Middle frontal gyrus (tissue), 1 donor: ENCODE results near the gene LRRTM1.

Experiments used
- DNase-seq: peaks from one replicate; pipeline ENCODE4 v3.0.0-alpha.2; 2015; ENCODE audit warnings: low spot score; ENCODE audit errors: extremely low spot score

LRRTM1 gene

DNA sequence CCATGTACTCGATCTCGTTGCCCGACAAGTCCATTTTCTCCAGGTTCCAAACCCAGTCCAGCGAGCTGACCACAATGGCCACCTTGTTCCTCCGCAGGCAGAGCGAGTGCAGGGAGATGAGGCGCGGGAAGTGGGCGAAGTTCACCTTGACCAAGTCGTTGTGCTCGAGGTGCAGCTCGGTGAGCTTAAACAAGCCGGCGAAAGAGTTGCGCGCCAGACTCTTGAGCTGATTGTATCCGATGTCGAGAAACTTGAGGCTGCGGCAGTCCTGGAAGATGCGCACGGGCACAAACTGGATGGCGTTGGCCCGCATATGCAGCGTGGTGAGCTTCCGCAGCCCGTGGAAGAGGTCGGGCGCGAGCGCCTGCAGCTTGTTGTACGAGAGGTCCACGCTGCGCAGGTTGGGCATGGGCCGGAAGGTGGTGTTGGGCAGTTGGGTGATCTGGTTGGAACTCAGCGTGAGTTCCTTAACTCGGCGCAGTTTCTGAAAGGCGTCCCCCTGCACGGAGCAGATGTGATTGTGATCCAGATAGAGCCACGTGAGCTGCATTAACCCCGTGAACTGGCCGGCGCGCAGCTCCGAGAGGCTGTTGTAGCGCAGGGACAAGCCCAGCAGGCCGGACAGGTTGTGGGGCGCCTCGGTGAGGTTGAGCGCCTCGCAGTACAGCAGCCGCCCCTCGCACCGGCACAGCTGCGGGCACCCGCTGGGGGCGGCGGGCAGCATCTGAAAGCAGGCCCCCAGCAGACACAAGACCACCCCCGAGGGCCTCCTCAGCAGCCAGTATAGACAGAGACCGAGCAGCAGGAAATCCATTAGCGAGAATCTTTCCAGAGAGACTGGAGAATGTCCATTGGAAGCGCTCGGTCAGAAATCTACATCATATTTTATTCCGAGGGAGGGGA is 1.3 kb downstream of the LRRTM1 start:
- no peak for DNase-seq

DNA sequence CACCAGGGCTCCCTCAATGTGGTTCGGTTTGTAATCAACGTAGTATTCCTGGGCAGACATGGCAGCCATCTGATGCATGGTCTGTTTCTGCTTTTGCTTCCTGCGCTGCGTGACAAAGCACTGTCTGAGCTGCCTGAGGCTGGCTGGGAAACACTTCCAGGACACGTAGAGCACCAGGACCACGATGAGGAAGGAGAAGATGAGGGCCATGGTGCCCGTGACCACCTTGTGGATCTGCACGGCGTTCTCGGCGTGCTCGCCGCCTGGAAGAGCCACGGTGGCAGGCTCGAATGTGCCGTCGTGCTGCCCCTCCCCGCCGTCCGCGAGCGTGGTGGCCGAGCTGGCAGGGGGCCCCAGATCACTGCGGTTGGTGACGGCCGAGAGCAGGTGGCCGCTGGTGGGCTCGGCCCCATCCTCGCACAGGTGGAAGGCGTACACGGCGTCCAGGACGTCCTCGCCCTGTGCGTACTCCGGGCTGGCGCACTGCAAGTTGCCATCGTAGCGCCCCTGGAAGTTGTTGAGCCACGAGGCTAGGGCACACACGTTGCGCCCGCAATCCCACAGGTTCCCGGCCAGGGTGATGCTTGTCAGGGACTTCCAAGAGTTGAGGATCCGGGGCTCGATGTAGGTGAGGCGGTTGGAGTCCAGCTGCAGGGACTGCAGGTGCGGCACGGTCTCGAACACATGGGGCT is 2.1 kb downstream of the LRRTM1 start:
- DNase-seq, result no peak

DNA sequence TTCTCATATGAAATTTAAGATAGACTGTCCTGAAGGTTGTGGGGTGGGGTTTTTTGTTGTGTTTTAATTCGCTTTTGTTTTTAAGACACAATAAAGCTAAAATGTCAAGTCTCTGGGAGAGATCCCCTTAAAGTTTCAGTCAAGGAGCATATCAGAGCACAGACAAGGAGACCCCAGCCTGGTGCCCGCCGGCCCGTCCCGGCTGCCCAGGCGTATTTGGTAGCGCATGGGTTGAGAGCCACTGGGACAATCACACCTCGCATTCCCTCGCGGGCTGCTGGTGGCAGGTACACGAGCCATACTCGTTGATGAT is 2.6 kb downstream of the LRRTM1 start:
- DNase-seq, result no peak

DNA sequence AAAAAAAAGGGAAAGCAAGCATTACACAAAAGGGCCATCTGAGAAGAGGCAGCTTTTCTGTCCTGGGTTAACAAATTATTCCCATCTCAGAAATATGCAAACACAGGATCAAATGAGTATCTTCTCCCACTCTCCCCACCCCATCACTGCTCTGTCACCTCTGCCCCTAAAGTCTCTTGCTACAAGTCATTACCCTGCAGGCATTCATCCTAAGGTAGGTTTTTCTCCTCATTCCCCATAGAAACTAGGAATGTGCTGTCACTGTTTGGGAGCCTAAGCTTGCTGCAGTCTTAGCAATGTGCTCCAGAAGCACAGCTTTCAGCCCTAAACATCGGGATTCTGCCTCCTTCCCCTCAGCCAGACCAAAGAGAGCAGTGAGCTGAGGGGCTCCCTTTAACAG is 3.6 kb downstream of the LRRTM1 start:
- no peak for DNase-seq

GRCh38 chr2:80300346-80300745 is 4.2 kb downstream of the LRRTM1 start:
- no peak for DNase-seq

- DNase-seq, result no peak
Observed at GRCh38 chr2:80299661-80300060, 4.9 kb downstream of the LRRTM1 start.

GRCh38 chr2:80298954-80299353 is 5.6 kb downstream of the LRRTM1 start:
- no peak for DNase-seq

DNA sequence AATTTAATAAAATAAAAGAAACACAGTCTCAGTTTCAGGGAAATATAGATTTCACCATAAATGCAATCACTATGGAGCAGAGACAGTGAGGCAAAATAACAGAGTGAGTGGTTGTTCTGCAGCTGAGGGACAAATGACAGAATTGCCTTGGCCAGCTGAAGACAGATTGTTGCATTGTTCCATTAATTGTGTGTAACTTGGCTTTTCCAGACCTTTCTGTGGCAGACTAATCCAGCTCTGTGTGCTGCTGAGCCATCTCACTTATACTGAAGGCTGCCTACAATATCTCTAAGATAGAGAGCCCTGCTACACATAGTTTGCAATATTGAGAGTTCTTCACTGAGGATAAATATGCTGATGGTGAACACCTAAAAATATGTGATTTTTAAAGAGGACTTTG is 11.5 kb downstream of the LRRTM1 start:
- DNase-seq, result no peak

DNA sequence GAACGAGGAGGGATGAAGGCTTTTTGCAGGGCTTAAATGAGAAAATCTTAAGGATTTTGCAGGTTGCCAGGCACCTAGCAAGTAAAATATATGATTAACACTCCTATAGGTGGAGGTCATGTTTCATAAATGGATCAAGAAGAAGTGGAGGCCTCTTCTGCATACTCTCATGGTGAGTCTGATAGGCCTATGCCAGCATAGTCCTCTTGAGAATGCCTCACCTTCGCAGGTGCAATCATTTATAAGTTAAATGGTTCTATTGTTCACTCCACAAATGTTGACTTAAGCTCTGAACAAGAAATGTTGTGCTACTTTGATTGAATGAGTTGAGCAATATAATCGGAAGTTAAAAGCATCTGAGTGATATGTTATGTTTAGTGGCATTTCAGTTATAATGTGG is 12.1 kb downstream of the LRRTM1 start:
- DNase-seq, result no peak

- no peak for DNase-seq
Observed at GRCh38 chr2:80291656-80292055, 12.9 kb downstream of the LRRTM1 start.

DNA sequence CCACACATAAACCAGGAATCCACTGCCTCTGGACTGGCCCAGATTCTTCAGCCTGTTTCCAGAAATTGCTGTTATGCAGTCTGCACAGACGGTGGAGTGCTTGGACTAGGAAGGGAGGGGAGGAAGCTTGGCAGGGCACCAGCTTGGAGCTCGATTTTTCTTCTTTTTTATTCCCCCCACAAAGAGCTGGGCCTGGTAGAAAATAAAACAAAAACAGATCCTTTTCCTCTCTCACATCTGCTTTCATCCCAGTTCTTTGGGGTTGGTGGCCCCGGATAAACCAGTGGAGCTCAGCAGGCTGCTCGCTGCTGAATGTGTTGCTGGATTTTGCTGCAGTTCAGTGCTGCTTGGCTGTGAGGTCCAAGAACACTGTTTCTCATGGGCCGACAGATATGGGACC is 16.0 kb downstream of the LRRTM1 start:
- peak; percentile 75 for DNase-seq

GRCh38 chr2:80281049-80281448 is 23.5 kb downstream of the LRRTM1 start:
- DNase-seq, result no peak

- DNase-seq, result no peak
Observed at GRCh38 chr2:80280598-80280997, 24.0 kb downstream of the LRRTM1 start.

GRCh38 chr2:80269806-80270205 is 34.7 kb downstream of the LRRTM1 start:
- DNase-seq, result no peak

GRCh38 chr2:80266231-80266630 is 38.3 kb downstream of the LRRTM1 start:
- peak; percentile 8 for DNase-seq

- DNase-seq, result no peak
Observed at GRCh38 chr2:80259292-80259691, 45.3 kb downstream of the LRRTM1 start.

DNA sequence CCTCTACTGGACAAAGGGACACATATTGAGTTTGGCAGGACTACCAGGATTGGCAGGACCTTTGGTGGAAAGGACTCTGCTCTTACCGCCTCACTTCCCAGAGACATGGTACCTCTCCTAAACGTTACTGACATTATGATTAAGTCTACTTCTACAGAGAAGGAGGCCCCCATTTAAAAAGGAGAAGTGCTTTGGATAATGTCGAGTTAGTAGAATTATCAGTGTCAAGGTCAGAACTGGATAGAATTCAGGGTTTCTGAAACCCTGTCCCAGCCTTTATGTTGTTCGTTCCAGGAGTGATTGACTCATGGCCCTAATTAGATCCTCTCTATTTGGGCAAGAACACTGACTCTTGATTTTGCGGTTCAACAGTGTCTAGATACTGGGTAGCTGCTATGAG is 45.8 kb downstream of the LRRTM1 start:
- DNase-seq, result no peak

DNA sequence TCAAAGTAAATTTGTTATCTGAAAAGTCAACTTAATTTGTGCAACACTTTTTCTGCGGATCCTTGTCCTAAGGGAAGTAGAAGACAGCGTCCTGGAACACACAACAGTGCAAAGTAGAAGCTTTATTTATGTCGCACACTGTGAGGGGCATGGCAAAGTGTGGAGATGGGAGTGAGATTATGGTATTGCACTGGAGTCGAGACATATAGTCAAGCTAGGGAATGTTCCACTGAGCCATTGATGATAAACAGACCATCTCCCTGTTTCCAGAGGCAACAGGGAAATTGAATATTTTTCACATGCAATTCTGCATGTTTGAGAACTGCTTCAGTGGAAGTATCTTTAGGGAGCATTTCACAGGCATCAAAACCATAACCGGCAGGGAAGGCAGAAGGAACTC is 46.2 kb downstream of the LRRTM1 start:
- DNase-seq, result no peak

- no peak for DNase-seq
Observed at GRCh38 chr2:80257450-80257849, 47.1 kb downstream of the LRRTM1 start.

DNA sequence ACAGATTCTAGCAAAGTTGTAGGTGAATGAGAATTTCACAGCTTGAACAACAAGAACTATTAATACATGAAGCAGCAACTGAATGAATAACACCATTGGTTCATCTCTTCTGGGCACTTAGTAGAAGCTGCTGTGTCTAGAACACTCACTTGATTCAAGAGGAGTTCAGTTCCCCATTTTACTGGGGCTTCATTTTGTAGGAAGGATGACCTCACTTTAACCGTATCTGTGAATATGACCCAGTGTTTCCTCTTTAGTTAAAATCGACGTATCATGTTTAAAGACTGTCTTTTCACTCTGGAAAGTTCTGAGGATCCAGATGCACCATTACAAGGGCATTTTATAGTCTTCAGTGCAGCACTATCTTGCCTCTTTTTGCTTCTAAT is 47.8 kb downstream of the LRRTM1 start:
- DNase-seq, result no peak

- no peak for DNase-seq
Observed at GRCh38 chr2:80255918-80256781, 48.4 kb downstream of the LRRTM1 start.
